ENCODE data around the gene SEC22A. TPM values are rescaled to one million over a fixed set of nuclear protein-coding genes. Genes with fewer than 3 reads are reported as not detected.

Gene SEC22A
- total and polyA plus RNA-seq, 2 of the 13 experiments (the other 11 are each of a cell fraction or from before 2014, with no cell fraction given), result 14.1 to 17.3 TPM

DNA sequence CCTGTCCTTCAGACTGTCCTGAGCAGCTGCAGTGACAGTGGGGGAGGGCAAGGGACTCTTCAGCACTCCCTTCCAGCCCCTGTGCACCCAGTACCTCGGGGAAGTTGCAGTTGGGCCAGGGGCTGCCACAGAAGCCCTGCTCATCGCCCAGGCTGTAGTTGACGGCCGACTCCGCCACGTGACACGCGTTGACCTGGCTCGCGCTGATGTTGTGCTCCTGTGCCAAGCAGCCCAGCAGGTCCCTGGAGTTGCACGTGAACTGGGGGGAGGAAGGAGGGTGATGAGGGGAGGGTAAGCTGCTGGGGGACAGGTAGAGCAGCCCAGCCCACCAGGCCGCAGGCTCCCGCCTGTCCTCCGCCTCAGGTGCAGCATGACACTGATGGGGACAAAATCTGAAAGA, 101.2 kb downstream of the SEC22A start:
- Histone ChIP-seq H3K27me3 (ENCODE audit: control insufficient read depth in 1 of 2, insufficient read depth in 2 of 2, low read length in 2 of 2) (peaks cover 1 to 15% of the 10 kb centered on the region in 2 experiments; a peak in 3 of 5 replicates), H4K20me1 (ENCODE audit: insufficient read depth, low read length) (no peaks in the 10 kb centered on the region), H3K27ac (ENCODE audit: extremely low read length, insufficient read depth, low read length) (no peak overlapping the region), H3K79me2 (ENCODE audit: insufficient read depth, low read length) (no peaks in the 10 kb centered on the region), H3K9ac (ENCODE audit: insufficient read depth, low read depth, low read length) (no peak overlapping the region), H2AFZ (ENCODE audit: low read length) (no peak overlapping the region), H3K36me3 (replicated peaks in 1 of 2; ENCODE audit: control insufficient read depth in 1 of 2, insufficient read depth in 2 of 2, low read length in 2 of 2) (no peaks in the 10 kb centered on the region), H3K4me1 (ENCODE audit: insufficient read depth, low read length) (no peaks in the 10 kb centered on the region), H3K4me2 (ENCODE audit: low read depth, low read length) (no peak overlapping the region), H3K4me3 (replicated peaks in 1 of 3; ENCODE audit: insufficient read depth in 1 of 3, low read depth in 2 of 3, low read length in 3 of 3) (no peak overlapping the region), H3K9me3 (ENCODE audit: low read length) (no peaks in the 10 kb centered on the region)
- FAIRE-seq (no peak), ATAC-seq (no peak), DNase-seq (ENCODE audit: low spot score) (no peak)
- BruUV-seq (replicated peaks), result no TSS peak
- 51% methylated on average over 13 of the region's 14 CpGs for WGBS (ENCODE audit: low lambda C conversion rate)
- in situ Hi-C loops (cut with HindIII; ENCODE audit: extremely low pct_ligation_motif_present, low pct_unique_long_range_greater_than_20kb), result no loop called here
- intact Hi-C loops (cut with micrococcal nuclease; ENCODE audit: unreplicated experiment), result no loop called here
- ChIA-PET POLR2A (no interaction called here), CTCF (ENCODE audit: low intra/inter-chr PET ratio, low total read pairs) (no interaction called here)
- no peak for TF ChIP-seq ZBTB8A (CRISPR knock-in tag; IDR thresholded peaks at IDR 0.05; ENCODE audit: borderline replicate concordance, low read depth)
- no peak for TF ChIP-seq ZBTB44 (CRISPR knock-in tag; IDR thresholded peaks at IDR 0.05)
- no peak for TF ChIP-seq THAP11 (CRISPR knock-in tag; IDR thresholded peaks at IDR 0.05)
- no peak for TF ChIP-seq PHB2 (IDR thresholded peaks at IDR 0.05; ENCODE audit: partially characterized antibody)
- no peak for TF ChIP-seq MAFF (IDR thresholded peaks at IDR 0.05; ENCODE audit: low read depth, low read length)
- no peak for TF ChIP-seq ZNF597 (CRISPR knock-in tag; IDR thresholded peaks at IDR 0.05)
- TF ChIP-seq ZNF432 (CRISPR knock-in tag; IDR thresholded peaks at IDR 0.05; ENCODE audit: borderline replicate concordance), result no peak
- TF ChIP-seq ZNF335 (CRISPR knock-in tag; IDR thresholded peaks at IDR 0.05), result no peak
- no peak for TF ChIP-seq YEATS2 (CRISPR knock-in tag; IDR thresholded peaks at IDR 0.05; ENCODE audit: borderline replicate concordance)
- TF ChIP-seq ZNF121 (CRISPR knock-in tag; IDR thresholded peaks at IDR 0.05), result no peak
